IPS-20b (cell line): ENCODE measurements around the gene ISM2.

Experiments used
- H3K27ac ChIP-seq: one replicate; pipeline ENCODE4 v1.5.1; 2013; ENCODE audit warnings: low read length
- H3K27me3 ChIP-seq: 2 replicates; pipeline ENCODE4 v1.6.1; 2013; ENCODE audit warnings: mild to moderate bottlenecking, low read length, inconsistent platforms; ENCODE audit not compliant: insufficient read depth
- H3K36me3 ChIP-seq: 2 replicates; pipeline ENCODE4 v1.6.1; 2013; ENCODE audit warnings: low read depth, mild to moderate bottlenecking, inconsistent platforms, low read length, moderate library complexity; ENCODE audit not compliant: insufficient read depth
- H3K4me1 ChIP-seq: 2 replicates; pipeline ENCODE4 v1.6.1; 2013; ENCODE audit warnings: mild to moderate bottlenecking, control low read depth, inconsistent platforms, low read length, moderate library complexity; ENCODE audit not compliant: insufficient read depth
- H3K4me3 ChIP-seq: 2 replicates; pipeline ENCODE4 v1.5.1; 2013; ENCODE audit warnings: mild to moderate bottlenecking, low read length, inconsistent platforms
- H3K9ac ChIP-seq: 2 replicates; pipeline ENCODE4 v1.6.1; 2013; ENCODE audit warnings: low read depth, mild to moderate bottlenecking, inconsistent platforms, low read length, moderate library complexity
- H3K9me3 ChIP-seq: 2 replicates; pipeline ENCODE4 v1.6.1; 2013; ENCODE audit warnings: mild to moderate bottlenecking, low read depth, low read length, inconsistent platforms; ENCODE audit not compliant: insufficient read depth

The ISM2 gene

GRCh38 chr14:77505031-77505430 lies 6.4 kb upstream of the ISM2 start:
- H3K9me3 ChIP-seq = no peaks in the 10 kb centered on the region
- H3K27me3 ChIP-seq = peaks cover 9% of the 10 kb centered on the region
- no peaks in the 10 kb centered on the region for H3K4me1 ChIP-seq
- no peak overlapping the region for H3K9ac ChIP-seq
- no peak overlapping the region for H3K4me3 ChIP-seq
- H3K27ac ChIP-seq = no peak overlapping the region
- 0 out of 2 replicates have a peak, but pooled peaks cover 3% of the 10 kb centered on the region for H3K36me3 ChIP-seq

GRCh38 chr14:77503138-77503537 lies 4.5 kb upstream of the ISM2 start:
- no peak overlapping the region for H3K9ac ChIP-seq
- no peaks in the 10 kb centered on the region for H3K36me3 ChIP-seq
- H3K4me1 ChIP-seq = no peaks in the 10 kb centered on the region
- no peak overlapping the region for H3K27ac ChIP-seq
- H3K27me3 ChIP-seq = peaks cover 28% of the 10 kb centered on the region
- H3K9me3 ChIP-seq = no peaks in the 10 kb centered on the region
- no peak overlapping the region for H3K4me3 ChIP-seq

- Histone ChIP-seq H3K27me3 (peaks cover 37% of the 10 kb centered on the region), H3K27ac (no peak overlapping the region), H3K36me3 (no peaks in the 10 kb centered on the region), H3K9me3 (no peaks in the 10 kb centered on the region), H3K4me3 (no peak overlapping the region), H3K4me1 (no peaks in the 10 kb centered on the region), H3K9ac (no peak overlapping the region)
Observed at GRCh38 chr14:77502109-77502782, 3.6 kb upstream of the ISM2 start.

GRCh38 chr14:77498984-77499527 lies 440 bp upstream of the ISM2 start:
- H3K4me1 ChIP-seq = no peaks in the 10 kb centered on the region
- no peak overlapping the region for H3K9ac ChIP-seq
- no peaks in the 10 kb centered on the region for H3K9me3 ChIP-seq
- peaks cover 44% of the 10 kb centered on the region for H3K27me3 ChIP-seq
- peak overlapping the region; percentile 65 for H3K4me3 ChIP-seq
- H3K27ac ChIP-seq = no peak overlapping the region
- H3K36me3 ChIP-seq = no peaks in the 10 kb centered on the region

GRCh38 chr14:77495334-77495733 lies 3.3 kb downstream of the ISM2 start:
- Histone ChIP-seq H3K9ac (no peak overlapping the region), H3K9me3 (no peaks in the 10 kb centered on the region), H3K27me3 (peaks cover 37% of the 10 kb centered on the region), H3K27ac (no peak overlapping the region), H3K4me1 (no peaks in the 10 kb centered on the region), H3K4me3 (no peak overlapping the region), H3K36me3 (no peaks in the 10 kb centered on the region)

- Histone ChIP-seq H3K36me3 (no peaks in the 10 kb centered on the region), H3K27ac (no peak overlapping the region), H3K9me3 (no peaks in the 10 kb centered on the region), H3K27me3 (no peaks in the 10 kb centered on the region), H3K4me1 (no peaks in the 10 kb centered on the region), H3K9ac (no peak overlapping the region), H3K4me3 (no peak overlapping the region)
Observed at GRCh38 chr14:77491056-77491455, 7.6 kb downstream of the ISM2 start.

GRCh38 chr14:77490347-77490986 lies 8.1 kb downstream of the ISM2 start:
- Histone ChIP-seq H3K27me3 (no peaks in the 10 kb centered on the region), H3K9me3 (no peaks in the 10 kb centered on the region), H3K4me1 (no peaks in the 10 kb centered on the region), H3K4me3 (no peak overlapping the region), H3K36me3 (no peaks in the 10 kb centered on the region), H3K27ac (no peak overlapping the region), H3K9ac (no peak overlapping the region)

GRCh38 chr14:77489041-77489440 lies 9.6 kb downstream of the ISM2 start:
- Histone ChIP-seq H3K27ac (no peak overlapping the region), H3K27me3 (no peaks in the 10 kb centered on the region), H3K4me3 (no peak overlapping the region), H3K4me1 (no peaks in the 10 kb centered on the region), H3K9me3 (no peaks in the 10 kb centered on the region), H3K9ac (no peak overlapping the region), H3K36me3 (no peaks in the 10 kb centered on the region)

- H3K4me1 ChIP-seq = no peaks in the 10 kb centered on the region
- H3K9me3 ChIP-seq = no peaks in the 10 kb centered on the region
- H3K36me3 ChIP-seq = no peaks in the 10 kb centered on the region
- H3K9ac ChIP-seq = no peak overlapping the region
- H3K4me3 ChIP-seq = no peak overlapping the region
- H3K27ac ChIP-seq = no peak overlapping the region
- no peaks in the 10 kb centered on the region for H3K27me3 ChIP-seq
Observed at GRCh38 chr14:77488558-77488957, 10.1 kb downstream of the ISM2 start.

GRCh38 chr14:77485901-77486678 lies 12.5 kb downstream of the ISM2 start:
- Histone ChIP-seq H3K4me1 (no peaks in the 10 kb centered on the region), H3K36me3 (no peaks in the 10 kb centered on the region), H3K9ac (no peak overlapping the region), H3K27ac (no peak overlapping the region), H3K9me3 (no peaks in the 10 kb centered on the region), H3K4me3 (no peak overlapping the region), H3K27me3 (no peaks in the 10 kb centered on the region)

- H3K27ac ChIP-seq = no peak overlapping the region
- no peaks in the 10 kb centered on the region for H3K9me3 ChIP-seq
- no peaks in the 10 kb centered on the region for H3K36me3 ChIP-seq
- no peak overlapping the region for H3K4me3 ChIP-seq
- H3K27me3 ChIP-seq = no peaks in the 10 kb centered on the region
- no peaks in the 10 kb centered on the region for H3K4me1 ChIP-seq
- no peak overlapping the region for H3K9ac ChIP-seq
Observed at GRCh38 chr14:77485256-77485655, 13.4 kb downstream of the ISM2 start.
